Endothelial cell of umbilical vein (primary cell): ENCODE measurements around the gene MYH15. TPM values are rescaled to one million over a fixed set of nuclear protein-coding genes. Genes with fewer than 3 reads are reported as not detected.

Source experiments
- BruUV-seq: library from RNA; stranded (reverse); fragments of 400-500 nt; replicated peaks from 2 replicates; lab custom pipeline; 2021; lab: Mats Ljungman, UMichigan
- CTCF ChIA-PET: fragments of 300-600, 350-600 bp; sonication (Branson Sonifier 250); formaldehyde crosslinking; loops from one replicate; lab custom pipeline; 2021; ENCODE audit warnings: antibody characterized with exemption, inconsistent platforms; lab: Charles Lee
- POLR2A ChIA-PET: fragments of 300-600, 350-600 bp; sonication (Branson Sonifier 250); formaldehyde crosslinking; loops from one replicate; lab custom pipeline; 2021; ENCODE audit warnings: antibody characterized with exemption, inconsistent platforms; lab: Charles Lee
- DNase-seq: peaks from one replicate; pipeline ENCODE4 v3.0.0-alpha.2; 2011; ENCODE audit warnings: low read depth, low spot score
- FAIRE-seq: peaks from 2 replicates; lab custom pipeline; 2011; peaks lifted over from hg19 to GRCh38; lab: Jason Lieb, UNC
- H2AFZ ChIP-seq: 2 replicates; pipeline ENCODE4 v1.6.0; 2012; ENCODE audit warnings: low read depth, low read length, control low read depth, inconsistent platforms
- H3K27ac ChIP-seq: 2 replicates; pipeline ENCODE4 v1.5.1; 2011; ENCODE audit warnings: low read depth, mild to moderate bottlenecking, control low read depth, low read length, moderate library complexity; ENCODE audit not compliant: insufficient read depth
- H3K27me3 ChIP-seq, 2 experiments: 2 replicates each; pipeline versions ENCODE4 v1.6.0 to v1.6.1; 2011; ENCODE audit warnings: low read length in 2 of 2, mixed read lengths in 1 of 2; ENCODE audit not compliant: control insufficient read depth in 2 of 2, insufficient read depth in 2 of 2
- H3K36me3 ChIP-seq, 2 experiments: 2 replicates in 1 of 2; 3 replicates in 1 of 2; pipeline ENCODE4 v1.5.1; 2011; ENCODE audit warnings: low read length in 2 of 2, mild to moderate bottlenecking in 1 of 2, moderate library complexity in 1 of 2; ENCODE audit not compliant: control insufficient read depth in 2 of 2, insufficient read depth in 2 of 2; ENCODE audit errors: extremely low read depth in 1 of 2
- H3K4me1 ChIP-seq: 3 replicates; pipeline ENCODE4 v1.5.1; 2011; ENCODE audit warnings: mild to moderate bottlenecking, low read length; ENCODE audit not compliant: control insufficient read depth, insufficient read depth; ENCODE audit errors: extremely low read depth
- H3K4me2 ChIP-seq: 2 replicates; pipeline ENCODE4 v1.6.1; 2011; ENCODE audit warnings: low read length, control low read depth, mixed read lengths; ENCODE audit not compliant: insufficient read depth
- H3K4me3 ChIP-seq, 3 experiments: fragments of 200-600 bp in 1 of 3; sonication (generic), shearing (Covaris generic) in 1 of 3; replicated peaks in 1 of 3; 2 replicates each; pipeline ENCODE4 v1.5.1; 2011 to 2016; ENCODE audit warnings: control low read depth in 3 of 3, low read length in 3 of 3, mild to moderate bottlenecking in 2 of 3, inconsistent platforms in 1 of 3, low read depth in 1 of 3, moderate library complexity in 1 of 3; ENCODE audit not compliant: insufficient read depth in 1 of 3
- H3K79me2 ChIP-seq: 2 replicates; pipeline ENCODE4 v1.6.0; 2012; ENCODE audit warnings: low read length, inconsistent platforms; ENCODE audit not compliant: control insufficient read depth, insufficient read depth
- H3K9ac ChIP-seq: replicated peaks from 2 replicates; pipeline ENCODE3; 2011; ENCODE audit warnings: low read length, control low read depth; ENCODE audit not compliant: insufficient read depth; ENCODE audit errors: extremely low read depth
- H3K9me1 ChIP-seq: replicated peaks from 3 replicates; pipeline ENCODE4 v1.6.0; 2011; ENCODE audit warnings: mild to moderate bottlenecking, low read length; ENCODE audit not compliant: control insufficient read depth, insufficient read depth; ENCODE audit errors: extremely low read depth
- H3K9me3 ChIP-seq: replicated peaks from 2 replicates; pipeline ENCODE4 v1.5.1; 2012; ENCODE audit warnings: low read length, inconsistent platforms; ENCODE audit not compliant: control insufficient read depth, insufficient read depth
- H4K20me1 ChIP-seq: replicated peaks from 2 replicates; pipeline ENCODE3; 2011; ENCODE audit warnings: mild to moderate bottlenecking, low read length; ENCODE audit not compliant: control insufficient read depth, insufficient read depth; ENCODE audit errors: extremely low read depth
- EZH2 ChIP-seq: IDR thresholded peaks from 2 replicates; pipeline ENCODE4 v1.6.1; 2012; ENCODE audit warnings: borderline replicate concordance, low read depth, mild to moderate bottlenecking, moderate library complexity, low read length, inconsistent platforms; ENCODE audit not compliant: severe bottlenecking
- FOS ChIP-seq: IDR thresholded peaks from 2 replicates; pipeline ENCODE4 v1.6.1; 2011; ENCODE audit warnings: mild to moderate bottlenecking, low read length, moderate library complexity, borderline replicate concordance; ENCODE audit not compliant: insufficient read depth
- GATA2 ChIP-seq: IDR thresholded peaks from 2 replicates; pipeline ENCODE4 v1.7.0; 2011; ENCODE audit warnings: low read depth, mild to moderate bottlenecking, moderate library complexity, mixed read lengths, low read length; ENCODE audit not compliant: insufficient read length, insufficient read depth
- JUN ChIP-seq: IDR thresholded peaks from 2 replicates; pipeline ENCODE4 v1.6.1; 2011; ENCODE audit warnings: borderline replicate concordance, low read depth; ENCODE audit not compliant: insufficient read length, insufficient read depth
- MYC ChIP-seq: IDR thresholded peaks from one replicate; pipeline ENCODE4 v1.6.1; 2011; ENCODE audit warnings: mild to moderate bottlenecking, low read depth, low read length
- POLR2A ChIP-seq: IDR thresholded peaks from 2 replicates; pipeline ENCODE4 v1.6.1; 2012; ENCODE audit warnings: low read depth, mild to moderate bottlenecking, control low read depth, low read length
- POLR2AphosphoS5 ChIP-seq: IDR thresholded peaks from 2 replicates; pipeline ENCODE4 v1.6.1; 2012; ENCODE audit warnings: low read depth, mild to moderate bottlenecking, control low read depth, low read length, moderate library complexity; ENCODE audit not compliant: insufficient read depth
- dilution Hi-C: fragments of 300-500 bp; cut with MboI; formaldehyde crosslinking; loops from one replicate; pipeline ENCODE4 v1.15.0; 2019; ENCODE audit warnings: low sequenced_read_pairs; ENCODE audit not compliant: extremely low pct_ligation_motif_present
- intact Hi-C: fragments of 100-400 bp; cut with micrococcal nuclease; formaldehyde crosslinking; loops from one replicate; pipeline ENCODE4 v1.10.0; 2022
- polyA plus RNA-seq, 4 experiments: library from polyadenylated mRNA; depleted of rRNA in 3 of 4; stranded (reverse) in 3 of 4; unstranded in 1 of 4; fragments of >200 nt; gene quantifications; 2 replicates each; pipeline versions ENCODE4 v1.2.1 to v1.2.3, GENCODE V29; 2011 to 2012; ENCODE audit warnings: missing spikeins in 1 of 4
- total RNA-seq: library from RNA; stranded (reverse); gene quantifications from 2 replicates; pipeline ENCODE4 v1.2.3, GENCODE V29; 2021
- TF ChIP-seq, protein P1 (sequence below): IDR thresholded peaks from 2 replicates; pipeline ENCODE4 v1.6.1; 2011; ENCODE audit not compliant: insufficient read depth, insufficient read length
- TF ChIP-seq, protein P2 (sequence below), 2 donors: IDR thresholded peaks; 1 replicate in 1 of 2; 2 replicates in 1 of 2; pipeline ENCODE4 v1.5.1; 2011; ENCODE audit warnings: low read length in 2 of 2, mild to moderate bottlenecking in 2 of 2, moderate library complexity in 2 of 2, control low read depth in 1 of 2, inconsistent platforms in 1 of 2, low read depth in 1 of 2; ENCODE audit not compliant: insufficient read depth in 1 of 2; ENCODE audit errors: extremely low read depth in 1 of 2

Gene MYH15
- total and polyA plus RNA-seq, 2 donors (not counting 3 experiments of a cell fraction or from before 2014, with no cell fraction given): 0.27 TPM; not detected in 1

DNA sequence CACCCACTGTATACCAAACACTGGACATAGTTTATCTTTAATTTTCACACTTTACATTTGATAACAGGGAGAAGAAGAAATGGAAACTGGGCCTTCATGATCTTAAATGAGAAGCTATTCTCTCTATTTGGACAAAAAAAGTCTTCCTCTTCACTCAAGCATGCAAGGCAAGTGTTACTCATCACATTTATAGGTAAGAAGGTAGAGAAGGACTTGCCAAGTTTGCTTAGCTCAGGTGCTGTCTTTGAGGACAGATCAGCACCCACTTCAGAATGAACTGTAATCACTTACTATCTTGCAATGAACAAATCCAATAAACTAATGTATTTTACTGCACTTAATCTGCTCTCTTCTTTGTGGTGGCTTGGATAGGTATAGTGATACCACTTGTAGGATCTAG lies 1.1 kb upstream of the MYH15 start:
- H3K9me1 ChIP-seq: no peaks in the 10 kb centered on the region
- dilution Hi-C loops: no loop called here
- no peaks in the 10 kb centered on the region for H3K79me2 ChIP-seq
- H3K4me1 ChIP-seq: no peaks in the 10 kb centered on the region
- TF ChIP-seq POLR2A (no peak), JUN (no peak), EZH2 (no peak), POLR2AphosphoS5 (no peak), GATA2 (no peak), FOS (no peak), MYC (no peak)
- TF ChIP-seq, protein P1, sequence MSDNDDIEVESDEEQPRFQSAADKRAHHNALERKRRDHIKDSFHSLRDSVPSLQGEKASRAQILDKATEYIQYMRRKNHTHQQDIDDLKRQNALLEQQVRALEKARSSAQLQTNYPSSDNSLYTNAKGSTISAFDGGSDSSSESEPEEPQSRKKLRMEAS: no peak
- TF ChIP-seq, protein P2, sequence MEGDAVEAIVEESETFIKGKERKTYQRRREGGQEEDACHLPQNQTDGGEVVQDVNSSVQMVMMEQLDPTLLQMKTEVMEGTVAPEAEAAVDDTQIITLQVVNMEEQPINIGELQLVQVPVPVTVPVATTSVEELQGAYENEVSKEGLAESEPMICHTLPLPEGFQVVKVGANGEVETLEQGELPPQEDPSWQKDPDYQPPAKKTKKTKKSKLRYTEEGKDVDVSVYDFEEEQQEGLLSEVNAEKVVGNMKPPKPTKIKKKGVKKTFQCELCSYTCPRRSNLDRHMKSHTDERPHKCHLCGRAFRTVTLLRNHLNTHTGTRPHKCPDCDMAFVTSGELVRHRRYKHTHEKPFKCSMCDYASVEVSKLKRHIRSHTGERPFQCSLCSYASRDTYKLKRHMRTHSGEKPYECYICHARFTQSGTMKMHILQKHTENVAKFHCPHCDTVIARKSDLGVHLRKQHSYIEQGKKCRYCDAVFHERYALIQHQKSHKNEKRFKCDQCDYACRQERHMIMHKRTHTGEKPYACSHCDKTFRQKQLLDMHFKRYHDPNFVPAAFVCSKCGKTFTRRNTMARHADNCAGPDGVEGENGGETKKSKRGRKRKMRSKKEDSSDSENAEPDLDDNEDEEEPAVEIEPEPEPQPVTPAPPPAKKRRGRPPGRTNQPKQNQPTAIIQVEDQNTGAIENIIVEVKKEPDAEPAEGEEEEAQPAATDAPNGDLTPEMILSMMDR (IDR thresholded peaks at IDR 0.05; ENCODE audit: extremely low read depth in 1 of 2, insufficient read depth in 1 of 2, low read depth in 1 of 2, low read length in 2 of 2): no peak
- H3K27ac ChIP-seq: no peak overlapping the region
- no peaks in the 10 kb centered on the region for H3K36me3 ChIP-seq
- no peak overlapping the region for H3K4me2 ChIP-seq
- H3K4me3 ChIP-seq: no peak overlapping the region
- FAIRE-seq: no peak
- no peak overlapping the region for H2AFZ ChIP-seq
- no peaks in the 10 kb centered on the region for H4K20me1 ChIP-seq
- H3K27me3 ChIP-seq: peaks cover 0 to 9% of the 10 kb centered on the region in 2 experiments
- BruUV-seq: no TSS peak
- H3K9me3 ChIP-seq: no peaks in the 10 kb centered on the region
- intact Hi-C loops: no loop called here
- H3K9ac ChIP-seq: no peak overlapping the region
- CTCF ChIA-PET: interaction anchor here (1.0 to 1.2 kb wide), 3 partner anchors 14 to 41 kb away, joined by 3 read pairs; no protein-coding TSS in a partner anchor
- POLR2A ChIA-PET: no interaction called here
- no peak for DNase-seq
